Putamen (tissue), 1 donor: Measurements from ENCODE around the gene ARHGEF7.

ENCODE experiments used
- DNase-seq: peaks from one replicate; pipeline ENCODE4 v3.0.0-alpha.2; 2016; ENCODE audit warnings: low spot score

The ARHGEF7 gene

GRCh38 chr13:111201304-111201940, 86.3 kb downstream of the ARHGEF7 start:
- no peak for DNase-seq

GRCh38 chr13:111202156-111202621, 87.1 kb downstream of the ARHGEF7 start:
- no peak for DNase-seq

- no peak for DNase-seq
These were observed 87.6 kb downstream of the ARHGEF7 start for GRCh38 chr13:111202745-111203144.

- no peak for DNase-seq
These were observed 88.8 kb downstream of the ARHGEF7 start for GRCh38 chr13:111203736-111204389.

- no peak for DNase-seq
These were observed 89.5 kb downstream of the ARHGEF7 start for GRCh38 chr13:111204438-111205177.

GRCh38 chr13:111206148-111206547, 91.0 kb downstream of the ARHGEF7 start:
- no peak for DNase-seq

GRCh38 chr13:111209613-111210012, 94.5 kb downstream of the ARHGEF7 start:
- peak; percentile 83 for DNase-seq

- DNase-seq = no peak
These were observed 95.0 kb downstream of the ARHGEF7 start for GRCh38 chr13:111210091-111210490.

GRCh38 chr13:111210544-111211469, 95.7 kb downstream of the ARHGEF7 start:
- peak; percentile 82 for DNase-seq

GRCh38 chr13:111211789-111212516, 96.8 kb downstream of the ARHGEF7 start:
- DNase-seq = no peak

- DNase-seq = no peak
These were observed 97.4 kb downstream of the ARHGEF7 start for GRCh38 chr13:111212517-111212873.

GRCh38 chr13:111213964-111214726, 99.0 kb downstream of the ARHGEF7 start:
- DNase-seq = peak; percentile 47

- DNase-seq = peak; percentile 52
These were observed 100.3 kb downstream of the ARHGEF7 start for GRCh38 chr13:111215081-111216047.

- DNase-seq = no peak
These were observed 101.3 kb downstream of the ARHGEF7 start for GRCh38 chr13:111216166-111216960.

- DNase-seq = no peak
These were observed 102.5 kb downstream of the ARHGEF7 start for GRCh38 chr13:111217641-111218040.

GRCh38 chr13:111219280-111219679, 104.2 kb downstream of the ARHGEF7 start:
- no peak for DNase-seq

- no peak for DNase-seq
These were observed 104.8 kb downstream of the ARHGEF7 start for GRCh38 chr13:111219950-111220349.

GRCh38 chr13:111225166-111225565, 110.1 kb downstream of the ARHGEF7 start:
- DNase-seq = no peak
